ENCODE measurements around the gene BAHCC1.
A peak's percentile ranks its signal among the peaks of the same experiment; 100 is the strongest.

Gene BAHCC1

GRCh38 chr17:81428121-81428515, 32.9 kb downstream of the BAHCC1 start:
- no peak for DNase-seq

GRCh38 chr17:81428516-81428915, 33.3 kb downstream of the BAHCC1 start:
- DNase-seq, result no peak

GRCh38 chr17:81428948-81429774, 33.9 kb downstream of the BAHCC1 start:
- no peak for DNase-seq

GRCh38 chr17:81429821-81430551, 34.7 kb downstream of the BAHCC1 start:
- no peak for DNase-seq

GRCh38 chr17:81431545-81432482, 36.6 kb downstream of the BAHCC1 start:
- DNase-seq, result no peak

- no peak for DNase-seq
Measured at GRCh38 chr17:81432941-81433340, 37.7 kb downstream of the BAHCC1 start.

GRCh38 chr17:81433656-81434055, 38.4 kb downstream of the BAHCC1 start:
- DNase-seq, result no peak

- DNase-seq, result no peak
Measured at GRCh38 chr17:81434072-81434471, 38.8 kb downstream of the BAHCC1 start.

- no peak for DNase-seq
Measured at GRCh38 chr17:81434681-81435417, 39.6 kb downstream of the BAHCC1 start.

GRCh38 chr17:81435652-81436293, 40.5 kb downstream of the BAHCC1 start:
- no peak for DNase-seq

- no peak for DNase-seq
Measured at GRCh38 chr17:81436294-81436849, 41.1 kb downstream of the BAHCC1 start.

GRCh38 chr17:81437191-81437651, 42.0 kb downstream of the BAHCC1 start:
- no peak for DNase-seq

- DNase-seq, result no peak
Measured at GRCh38 chr17:81438007-81438659, 42.9 kb downstream of the BAHCC1 start.

- DNase-seq, result no peak
Measured at GRCh38 chr17:81438688-81439087, 43.4 kb downstream of the BAHCC1 start.

- no peak for DNase-seq
Measured at GRCh38 chr17:81440051-81440471, 44.8 kb downstream of the BAHCC1 start.

GRCh38 chr17:81440511-81441244, 45.4 kb downstream of the BAHCC1 start:
- DNase-seq, result peak in 1 of 2 experiments; percentile 25

- DNase-seq, result no peak
Measured at GRCh38 chr17:81442791-81443190, 47.5 kb downstream of the BAHCC1 start.

GRCh38 chr17:81443269-81443668, 48.0 kb downstream of the BAHCC1 start:
- no peak for DNase-seq

- no peak for DNase-seq
Measured at GRCh38 chr17:81444610-81445339, 49.5 kb downstream of the BAHCC1 start.

Measured in activated CD4-positive, alpha-beta T cell treated with anti-CD3 and anti-CD28 coated beads, Interleukin-2, amount 50 U/mL, for 48 hours (primary cell).